ENCODE measurements around the gene PTEN. TPM values are rescaled to one million over a fixed set of nuclear protein-coding genes. Genes with fewer than 3 reads are reported as not detected.
"Not testable (repeated sequence)": the region's sequence is repeated elsewhere in the genome, so short reads cannot be mapped to it uniquely, and the experiment has no call there.

The PTEN gene
- total RNA-seq, 3 donors from 2014 or later, result 178 to 366 (median 186) TPM

GRCh38 chr10:87818505-87819288 lies 44.7 kb upstream of the PTEN start:
- no peak for TF ChIP-seq CTCF (IDR thresholded peaks at IDR 0.05)
- no peak for TF ChIP-seq POLR2A (IDR thresholded peaks at IDR 0.05)
- TF ChIP-seq POLR2AphosphoS5 (IDR thresholded peaks at IDR 0.05), result no peak
- DNase-seq (ENCODE audit: low spot score in 2 of 2), result peak in 1 of 2 donors; percentile 22
- no peaks in the 10 kb centered on the region for H3K27me3 ChIP-seq

GRCh38 chr10:87819289-87819585 lies 44.2 kb upstream of the PTEN start:
- Histone ChIP-seq H3K27ac (no peak overlapping the region), H3K36me3 (no peaks in the 10 kb centered on the region), H3K27me3 (no peaks in the 10 kb centered on the region), H3K4me3 (peak overlapping the region in 1 of 3 donors; percentile 69), H3K9me3 (no peaks in the 10 kb centered on the region), H3K4me1 (no peaks in the 10 kb centered on the region)
- intact Hi-C loops (cut with DNase I; ENCODE audit: low total_unique reads), result no loop called here
- DNase-seq (ENCODE audit: low spot score in 2 of 2), result no peak
- TF ChIP-seq POLR2A (IDR thresholded peaks at IDR 0.05) (no peak), POLR2AphosphoS5 (IDR thresholded peaks at IDR 0.05) (no peak), CTCF (IDR thresholded peaks at IDR 0.05) (no peak)

More at GRCh38 chr10:87818505-87819288, 44.7 kb upstream of the PTEN start:
- Histone ChIP-seq H3K27ac (peak overlapping the region; percentile 88 to 91), H3K4me1 (no peaks in the 10 kb centered on the region), H3K4me3 (peak overlapping the region; percentile 69 to 90 (median 88)), H3K9me3 (no peaks in the 10 kb centered on the region), H3K36me3 (no peaks in the 10 kb centered on the region)
- intact Hi-C loops (cut with DNase I; ENCODE audit: low total_unique reads), result no loop called here

GRCh38 chr10:87826653-87827052 lies 36.8 kb upstream of the PTEN start:
- H3K27me3 ChIP-seq, result no peaks in the 10 kb centered on the region
- no peaks in the 10 kb centered on the region for H3K9me3 ChIP-seq
- no peaks in the 10 kb centered on the region for H3K36me3 ChIP-seq
- no peaks in the 10 kb centered on the region for H3K4me1 ChIP-seq
- intact Hi-C loops (cut with DNase I; ENCODE audit: low total_unique reads), result no loop called here
- H3K27ac ChIP-seq, result no peak overlapping the region
- no peak for DNase-seq (ENCODE audit: low spot score in 2 of 2)
- TF ChIP-seq POLR2A (IDR thresholded peaks at IDR 0.05) (no peak), CTCF (IDR thresholded peaks at IDR 0.05) (no peak), POLR2AphosphoS5 (IDR thresholded peaks at IDR 0.05) (no peak)
- no peak overlapping the region for H3K4me3 ChIP-seq

- intact Hi-C loops (cut with DNase I; ENCODE audit: low total_unique reads), result no loop called here
- no peak overlapping the region for H3K27ac ChIP-seq
- no peaks in the 10 kb centered on the region for H3K4me1 ChIP-seq
- no peaks in the 10 kb centered on the region for H3K27me3 ChIP-seq
- no peak overlapping the region for H3K4me3 ChIP-seq
- no peak for DNase-seq (ENCODE audit: low spot score in 2 of 2)
- no peaks in the 10 kb centered on the region for H3K36me3 ChIP-seq
- no peak for TF ChIP-seq POLR2A (IDR thresholded peaks at IDR 0.05)
- no peak for TF ChIP-seq CTCF (IDR thresholded peaks at IDR 0.05)
- TF ChIP-seq POLR2AphosphoS5 (IDR thresholded peaks at IDR 0.05), result no peak
- H3K9me3 ChIP-seq, result no peaks in the 10 kb centered on the region
These were observed 35.7 kb upstream of the PTEN start for GRCh38 chr10:87827681-87828080.

GRCh38 chr10:87829051-87829450 lies 34.4 kb upstream of the PTEN start:
- H3K4me1 ChIP-seq; H3K9me3 ChIP-seq; DNase-seq (ENCODE audit: low spot score in 2 of 2); H3K27me3 ChIP-seq; intact Hi-C loops (cut with DNase I; ENCODE audit: low total_unique reads); H3K27ac ChIP-seq; H3K4me3 ChIP-seq; H3K36me3 ChIP-seq: not testable (repeated sequence)

Data from breast epithelium (tissue), 4 donors.